Stimulated activated CD4-positive, alpha-beta T cell treated with anti-CD3 and anti-CD28 coated beads, Interleukin-4, amount 100 ng/mL, for 48 hours (primary cell): ENCODE measurements around the gene TBCD.
"Not testable (repeated sequence)": the region's sequence is repeated elsewhere in the genome, so short reads cannot be mapped to it uniquely, and the experiment has no call there.

Experiments
- DNase-seq, 2 donors: peaks; one replicate each; pipeline ENCODE4 v3.0.0-alpha.2; 2020; ENCODE audit warnings: low read depth in 2 of 2

Gene TBCD

GRCh38 chr17:82729479-82730260 lies 22.2 kb upstream of the TBCD start:
- DNase-seq, result no peak

GRCh38 chr17:82732118-82732743 lies 19.6 kb upstream of the TBCD start:
- DNase-seq, result no peak

GRCh38 chr17:82734987-82735866 lies 16.6 kb upstream of the TBCD start, which contains the start of gene FN3K:
Gene FN3K, plus strand, starts transcription at chr17:82735615. Its CDS starts 22 bp downstream, at chr17:82735637.
- no peak for DNase-seq

- no peak for DNase-seq
Measured at GRCh38 chr17:82736511-82737185, 15.2 kb upstream of the TBCD start.

- no peak for DNase-seq
Measured at GRCh38 chr17:82737967-82738877, 13.6 kb upstream of the TBCD start.

GRCh38 chr17:82740906-82741759 lies 10.7 kb upstream of the TBCD start:
- no peak for DNase-seq

GRCh38 chr17:82743344-82744219 lies 8.3 kb upstream of the TBCD start:
- DNase-seq, result no peak

GRCh38 chr17:82744736-82745135 lies 7.1 kb upstream of the TBCD start:
- DNase-seq, result not testable (repeated sequence)

GRCh38 chr17:82745524-82745923 lies 6.3 kb upstream of the TBCD start:
- no peak for DNase-seq

GRCh38 chr17:82748756-82749155 lies 3.1 kb upstream of the TBCD start:
- DNase-seq, result no peak

GRCh38 chr17:82750241-82750908 lies 1.5 kb upstream of the TBCD start:
- no peak for DNase-seq

- DNase-seq, result no peak
Measured at GRCh38 chr17:82751171-82751570, 694 bp upstream of the TBCD start.

GRCh38 chr17:82752371-82753200 lies 721 bp downstream of the TBCD start:
- peak in 1 of 2 donors; percentile 13 for DNase-seq

GRCh38 chr17:82753201-82753464 lies 1.3 kb downstream of the TBCD start:
- DNase-seq, result no peak

GRCh38 chr17:82754297-82755208 lies 2.7 kb downstream of the TBCD start:
- DNase-seq, result no peak

- no peak for DNase-seq
Measured at GRCh38 chr17:82756166-82756565, 4.3 kb downstream of the TBCD start.
